Hepatocyte (in vitro differentiated cells): Measurements from ENCODE around the gene KIF6. TPM values are rescaled to one million over a fixed set of nuclear protein-coding genes. Genes with fewer than 3 reads are reported as not detected.
A peak's percentile ranks its signal among the peaks of the same experiment; 100 is the strongest.

Experiments
- DNase-seq: peaks from one replicate; pipeline ENCODE4 v3.0.0-alpha.2; 2016; ENCODE audit warnings: low spot score
- H2AFZ ChIP-seq: fragments of 200-600 bp; sonication (generic); 2 replicates; pipeline ENCODE4 v1.6.0; 2016; ENCODE audit warnings: antibody characterized with exemption, mild to moderate bottlenecking
- H3K27ac ChIP-seq: fragments of 200-600 bp; sonication (generic); 2 replicates; pipeline ENCODE4 v1.5.1; 2016; ENCODE audit warnings: mild to moderate bottlenecking
- H3K27me3 ChIP-seq: fragments of 200-600 bp; sonication (generic); 2 replicates; pipeline ENCODE4 v1.6.1; 2016
- H3K36me3 ChIP-seq: fragments of 200-600 bp; sonication (generic); replicated peaks from 2 replicates; pipeline ENCODE4 v1.5.1; 2016; ENCODE audit warnings: low read depth; ENCODE audit not compliant: insufficient read depth
- H3K4me1 ChIP-seq: fragments of 200-600 bp; sonication (generic); 2 replicates; pipeline ENCODE4 v1.5.1; 2016; ENCODE audit warnings: mild to moderate bottlenecking, moderate library complexity; ENCODE audit not compliant: insufficient read depth
- H3K4me2 ChIP-seq: fragments of 200-600 bp; sonication (generic); 2 replicates; pipeline ENCODE4 v1.6.0; 2016
- H3K4me3 ChIP-seq: fragments of 200-600 bp; sonication (generic); 2 replicates; pipeline ENCODE4 v1.5.1; 2016; ENCODE audit warnings: mild to moderate bottlenecking
- H3K79me2 ChIP-seq: fragments of 200-600 bp; sonication (generic); 2 replicates; pipeline ENCODE4 v1.6.0; 2017; ENCODE audit warnings: mild to moderate bottlenecking
- H3K9me2 ChIP-seq: fragments of 200-600 bp; sonication (generic); replicated peaks from 2 replicates; pipeline ENCODE4 v1.6.0; 2017; ENCODE audit warnings: mild to moderate bottlenecking; ENCODE audit not compliant: insufficient read depth
- H3K9me3 ChIP-seq: fragments of 200-600 bp; sonication (generic); 2 replicates; pipeline ENCODE4 v1.5.1; 2016; ENCODE audit warnings: low read depth, mild to moderate bottlenecking
- H4K20me1 ChIP-seq: fragments of 200-600 bp; sonication (generic); 2 replicates; pipeline ENCODE4 v1.6.0; 2016; ENCODE audit warnings: mild to moderate bottlenecking; ENCODE audit not compliant: insufficient read depth, poor library complexity, severe bottlenecking
- EZH2 ChIP-seq: fragments of 200-600 bp; sonication (generic); IDR thresholded peaks from 2 replicates; pipeline ENCODE4 v1.6.1; 2016; ENCODE audit warnings: antibody characterized with exemption, mild to moderate bottlenecking, borderline replicate concordance
- EZH2phosphoT487 ChIP-seq: fragments of 200-600 bp; sonication (generic); IDR thresholded peaks from one replicate; pipeline ENCODE4 v1.6.1; 2018; ENCODE audit warnings: antibody characterized with exemption, mild to moderate bottlenecking, low read depth, moderate library complexity; ENCODE audit not compliant: unreplicated experiment, severe bottlenecking
- WGBS: methylation state at CpG from one replicate; pipeline ENCODE4 v1.1.6; 2016; ENCODE audit warnings: low lambda C conversion rate; ENCODE audit errors: missing lambda C conversion rate; 5-methylcytosine and 5-hydroxymethylcytosine counted together
- polyA plus RNA-seq: library from polyadenylated mRNA; unstranded; fragments of >200 nt; fragmentation: Nextera tagmentation; extraction: Ambion mirVana; gene quantifications from 2 replicates; pipeline ENCODE4 v1.2.1, GENCODE V29; 2016
- total RNA-seq: library from RNA; depleted of rRNA; stranded (reverse); fragments of >200 nt; gene quantifications from 2 replicates; pipeline ENCODE4 v1.2.3, GENCODE V29; 2014
- TF ChIP-seq, protein P1 (sequence below): fragments of 200-600 bp; sonication (generic); IDR thresholded peaks from 2 replicates; pipeline ENCODE4 v1.5.1; 2016; ENCODE audit warnings: antibody characterized with exemption, mild to moderate bottlenecking; ENCODE audit not compliant: poor library complexity

KIF6 gene
- total and polyA plus RNA-seq, 2 experiments from 2014 or later: 0.87 to 2.3 TPM

DNA sequence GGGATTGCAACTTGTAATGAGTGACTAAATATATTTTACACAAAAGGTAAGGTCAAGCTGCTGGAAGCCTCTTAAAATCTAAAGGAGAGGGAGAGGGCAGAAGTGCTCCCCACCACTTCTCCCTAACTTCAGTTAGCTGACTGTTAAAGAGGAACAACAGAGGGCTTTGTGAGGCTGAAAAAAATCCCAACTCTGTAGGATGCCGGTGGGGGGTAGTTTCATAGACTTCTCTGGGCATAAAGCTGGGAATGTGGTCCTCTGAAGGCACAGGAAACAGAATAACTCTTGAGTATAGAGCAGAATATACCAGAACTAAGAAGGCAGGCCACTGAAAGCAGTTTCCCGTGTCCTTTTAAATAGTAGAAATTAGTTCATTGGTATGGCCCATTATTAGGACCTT is 71.6 kb downstream of the KIF6 start:
- no peak for DNase-seq
- H3K27ac ChIP-seq: no peak overlapping the region
- H3K27me3 ChIP-seq: no peaks in the 10 kb centered on the region
- no peaks in the 10 kb centered on the region for H3K9me3 ChIP-seq
- H3K4me2 ChIP-seq: no peak overlapping the region
- WGBS: 63% methylated on average over 2 of the region's 2 CpGs
- H3K36me3 ChIP-seq: no peaks in the 10 kb centered on the region
- TF ChIP-seq EZH2phosphoT487 (no peak), EZH2 (no peak)
- TF ChIP-seq, protein P1, sequence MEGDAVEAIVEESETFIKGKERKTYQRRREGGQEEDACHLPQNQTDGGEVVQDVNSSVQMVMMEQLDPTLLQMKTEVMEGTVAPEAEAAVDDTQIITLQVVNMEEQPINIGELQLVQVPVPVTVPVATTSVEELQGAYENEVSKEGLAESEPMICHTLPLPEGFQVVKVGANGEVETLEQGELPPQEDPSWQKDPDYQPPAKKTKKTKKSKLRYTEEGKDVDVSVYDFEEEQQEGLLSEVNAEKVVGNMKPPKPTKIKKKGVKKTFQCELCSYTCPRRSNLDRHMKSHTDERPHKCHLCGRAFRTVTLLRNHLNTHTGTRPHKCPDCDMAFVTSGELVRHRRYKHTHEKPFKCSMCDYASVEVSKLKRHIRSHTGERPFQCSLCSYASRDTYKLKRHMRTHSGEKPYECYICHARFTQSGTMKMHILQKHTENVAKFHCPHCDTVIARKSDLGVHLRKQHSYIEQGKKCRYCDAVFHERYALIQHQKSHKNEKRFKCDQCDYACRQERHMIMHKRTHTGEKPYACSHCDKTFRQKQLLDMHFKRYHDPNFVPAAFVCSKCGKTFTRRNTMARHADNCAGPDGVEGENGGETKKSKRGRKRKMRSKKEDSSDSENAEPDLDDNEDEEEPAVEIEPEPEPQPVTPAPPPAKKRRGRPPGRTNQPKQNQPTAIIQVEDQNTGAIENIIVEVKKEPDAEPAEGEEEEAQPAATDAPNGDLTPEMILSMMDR: no peak
- H3K79me2 ChIP-seq: no peaks in the 10 kb centered on the region
- no peaks in the 10 kb centered on the region for H4K20me1 ChIP-seq
- H3K9me2 ChIP-seq: no peaks in the 10 kb centered on the region
- peaks cover 6% of the 10 kb centered on the region for H3K4me1 ChIP-seq
- no peak overlapping the region for H3K4me3 ChIP-seq
- H2AFZ ChIP-seq: no peak overlapping the region

GRCh38 chr6:39649996-39650395 is 75.2 kb downstream of the KIF6 start:
- no peak overlapping the region for H3K4me2 ChIP-seq
- H3K79me2 ChIP-seq: no peaks in the 10 kb centered on the region
- H3K9me2 ChIP-seq: no peaks in the 10 kb centered on the region
- TF ChIP-seq EZH2: no peak
- TF ChIP-seq, protein P1: no peak
- TF ChIP-seq EZH2phosphoT487: no peak
- no peak overlapping the region for H2AFZ ChIP-seq
- no peaks in the 10 kb centered on the region for H4K20me1 ChIP-seq
- peak overlapping the region; percentile 54 for H3K27ac ChIP-seq
- H3K4me3 ChIP-seq: no peak overlapping the region
- H3K4me1 ChIP-seq: peaks cover 6% of the 10 kb centered on the region
- WGBS: 35% methylated on average over 2 of the region's 2 CpGs
- DNase-seq: no peak
- H3K27me3 ChIP-seq: no peaks in the 10 kb centered on the region
- no peaks in the 10 kb centered on the region for H3K36me3 ChIP-seq
- no peaks in the 10 kb centered on the region for H3K9me3 ChIP-seq

DNA sequence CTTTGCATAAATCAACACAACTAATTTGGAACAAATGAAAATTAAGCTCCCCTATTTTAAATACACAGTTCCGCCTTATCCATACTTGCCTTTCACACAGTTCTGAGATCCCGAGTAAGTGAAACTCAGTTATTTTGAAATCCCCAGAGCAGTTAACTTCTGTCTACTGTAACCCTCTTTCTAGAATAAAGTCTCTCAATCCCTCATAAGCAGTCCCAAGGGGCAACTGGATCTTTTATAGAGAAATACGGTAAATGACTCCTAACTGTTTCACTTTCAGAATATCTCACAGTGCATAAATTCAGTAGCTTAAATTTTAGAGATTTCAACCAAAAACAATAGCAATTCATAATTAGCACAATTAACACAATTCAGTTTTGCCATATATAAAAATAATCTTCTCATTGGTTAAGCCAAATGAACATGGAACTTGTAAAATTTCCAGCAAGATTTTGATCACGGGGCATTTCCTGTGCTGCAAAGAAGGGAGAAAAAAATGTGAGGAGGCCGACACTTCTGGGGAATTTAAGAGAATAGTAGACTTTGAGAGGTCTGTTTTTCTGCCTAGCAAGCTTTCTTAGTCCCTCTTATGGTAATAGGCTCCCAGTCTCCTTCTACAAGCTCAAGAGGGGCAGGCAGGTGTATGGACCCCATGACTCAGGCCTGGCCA is 78.3 kb downstream of the KIF6 start:
- Histone ChIP-seq H3K27ac (no peak overlapping the region), H3K36me3 (no peaks in the 10 kb centered on the region), H3K27me3 (no peaks in the 10 kb centered on the region), H3K4me3 (no peak overlapping the region), H3K4me1 (peaks cover 6% of the 10 kb centered on the region), H4K20me1 (no peaks in the 10 kb centered on the region), H2AFZ (no peak overlapping the region), H3K9me2 (no peaks in the 10 kb centered on the region), H3K79me2 (no peaks in the 10 kb centered on the region), H3K9me3 (no peaks in the 10 kb centered on the region), H3K4me2 (no peak overlapping the region)
- TF ChIP-seq EZH2: no peak
- TF ChIP-seq, protein P1: no peak
- TF ChIP-seq EZH2phosphoT487: no peak
- no peak for DNase-seq
- WGBS: 81% methylated on average over 5 of the region's 5 CpGs
